G401.6 (cell line): ENCODE measurements around the gene CAPNS1.
"Not testable (repeated sequence)": the region's sequence is repeated elsewhere in the genome, so short reads cannot be mapped to it uniquely, and the experiment has no call there.

Source experiments
- FAIRE-seq: peaks from 2 replicates; lab custom pipeline; 2012; peaks lifted over from hg19 to GRCh38; lab: Jason Lieb, UNC

Gene CAPNS1

DNA sequence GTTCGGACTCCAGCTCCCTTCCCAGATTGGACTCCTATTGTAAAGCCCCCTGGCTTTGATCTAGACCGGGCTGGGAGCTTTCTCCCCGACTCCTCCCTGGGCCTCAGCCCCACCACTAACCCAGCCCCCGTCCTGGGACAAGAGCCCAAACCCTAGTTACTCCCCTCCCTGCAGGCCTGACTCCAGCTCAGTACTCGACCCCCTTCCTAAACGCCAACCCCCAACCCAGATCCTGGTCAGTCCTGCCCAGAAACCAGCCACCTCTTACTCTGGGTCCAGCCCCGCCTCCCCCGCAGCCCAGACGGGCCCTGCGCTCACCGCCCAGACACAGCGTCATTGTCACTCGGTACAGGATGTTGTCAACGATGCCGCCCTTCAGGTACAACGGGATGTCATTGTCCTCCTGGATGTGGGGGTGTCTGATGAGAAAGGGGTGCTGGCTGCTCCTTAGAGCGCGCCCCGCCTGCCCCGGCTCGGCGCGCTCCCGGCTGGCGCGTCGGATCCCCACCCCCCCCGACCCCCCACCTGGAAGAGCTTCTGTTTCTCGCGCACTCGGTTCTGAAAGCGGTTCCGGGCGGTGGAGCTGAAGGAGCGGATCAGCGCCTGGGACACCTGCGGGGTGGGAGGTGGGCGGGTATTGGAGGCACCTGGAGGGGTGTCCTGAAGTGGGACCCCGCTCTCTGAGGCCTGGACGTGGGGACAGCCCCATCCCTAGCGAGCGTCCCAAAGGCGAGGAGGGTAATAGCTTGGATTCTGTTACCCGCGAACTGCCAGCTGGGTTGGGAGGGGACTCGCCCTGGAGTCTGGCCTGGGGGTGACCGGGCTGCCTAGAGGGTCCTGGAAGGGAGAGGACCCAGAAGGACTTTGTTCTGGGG is 11.5 kb downstream of the CAPNS1 start:
- no peak for FAIRE-seq

DNA sequence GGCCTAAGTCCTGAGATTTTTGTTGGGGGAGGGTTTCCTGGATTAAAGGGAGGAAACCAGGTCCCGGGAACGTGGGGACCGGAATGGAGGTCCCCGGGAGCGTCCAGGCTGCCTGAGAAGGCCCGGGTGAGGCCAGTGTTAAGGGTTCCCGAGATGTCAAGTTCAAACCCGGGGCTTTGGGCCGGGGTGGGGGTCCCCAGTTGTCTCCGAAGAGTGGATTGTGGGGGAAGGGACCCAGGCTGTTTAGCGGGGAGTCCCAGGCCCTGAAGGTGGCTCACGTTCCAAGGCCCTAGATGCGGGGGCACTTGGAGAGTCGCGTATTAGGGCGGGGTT is 12.1 kb downstream of the CAPNS1 start:
- FAIRE-seq = no peak

DNA sequence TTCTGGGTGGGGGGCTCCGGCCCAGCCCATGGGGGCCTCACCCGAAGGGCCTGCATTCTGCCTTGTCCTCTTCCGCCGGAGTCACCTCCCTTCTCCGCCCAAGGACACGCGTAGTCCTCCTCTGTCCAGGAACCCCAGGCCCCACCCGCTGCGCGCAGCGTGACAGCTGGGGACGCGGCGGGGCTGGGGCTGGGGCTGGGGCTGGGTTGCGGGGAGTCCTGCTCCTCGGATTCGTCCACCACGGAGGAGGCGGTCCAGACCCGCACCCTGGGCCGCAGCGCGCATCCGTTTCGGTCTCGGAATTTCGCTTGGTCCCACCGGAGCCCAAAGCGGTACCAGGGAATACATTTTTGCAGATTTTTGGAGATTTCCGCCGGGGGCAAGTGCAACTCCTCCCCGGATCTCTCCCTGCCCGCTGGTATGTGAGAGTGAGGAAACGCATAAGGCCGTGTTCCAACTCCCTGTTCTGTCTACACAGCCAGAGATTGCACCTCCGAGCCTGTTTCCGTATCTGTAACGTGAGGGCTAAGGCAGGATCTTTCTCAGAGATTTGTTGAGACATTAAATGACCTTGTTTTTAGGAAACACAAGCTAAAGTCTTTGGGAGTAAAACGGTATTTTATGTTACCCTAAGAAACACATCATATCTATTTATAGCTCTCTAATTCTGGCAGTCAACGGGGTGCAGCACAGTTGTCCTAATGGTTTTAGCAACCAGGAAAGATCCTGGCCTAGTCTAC is 12.7 kb downstream of the CAPNS1 start, which contains the start of gene COX7A1:
TSS of gene COX7A1 (minus strand) at position 96 of the 740 bp plus-strand sequence. CDS start at position 56, 40 bp downstream.
- FAIRE-seq = no peak

DNA sequence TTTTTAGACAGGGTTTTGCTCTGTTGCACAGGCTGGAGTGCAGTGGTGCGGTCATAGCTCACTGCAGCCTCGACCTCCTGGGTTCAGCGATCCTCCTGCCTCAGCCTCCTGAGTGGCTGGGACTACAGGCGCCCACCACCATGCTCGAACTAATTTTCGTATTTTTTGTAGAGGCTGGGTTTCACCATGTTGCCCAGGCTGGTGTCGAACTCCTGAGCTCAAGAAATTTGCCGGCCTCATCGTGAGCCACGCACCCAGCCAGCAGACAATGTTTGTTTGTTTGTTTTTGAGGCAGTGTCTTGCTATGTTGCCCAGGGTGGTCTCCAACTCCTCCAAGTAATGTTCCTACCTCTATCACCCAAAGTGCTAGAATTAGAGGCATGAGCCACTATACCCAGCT is 13.3 kb downstream of the CAPNS1 start:
- no peak for FAIRE-seq

DNA sequence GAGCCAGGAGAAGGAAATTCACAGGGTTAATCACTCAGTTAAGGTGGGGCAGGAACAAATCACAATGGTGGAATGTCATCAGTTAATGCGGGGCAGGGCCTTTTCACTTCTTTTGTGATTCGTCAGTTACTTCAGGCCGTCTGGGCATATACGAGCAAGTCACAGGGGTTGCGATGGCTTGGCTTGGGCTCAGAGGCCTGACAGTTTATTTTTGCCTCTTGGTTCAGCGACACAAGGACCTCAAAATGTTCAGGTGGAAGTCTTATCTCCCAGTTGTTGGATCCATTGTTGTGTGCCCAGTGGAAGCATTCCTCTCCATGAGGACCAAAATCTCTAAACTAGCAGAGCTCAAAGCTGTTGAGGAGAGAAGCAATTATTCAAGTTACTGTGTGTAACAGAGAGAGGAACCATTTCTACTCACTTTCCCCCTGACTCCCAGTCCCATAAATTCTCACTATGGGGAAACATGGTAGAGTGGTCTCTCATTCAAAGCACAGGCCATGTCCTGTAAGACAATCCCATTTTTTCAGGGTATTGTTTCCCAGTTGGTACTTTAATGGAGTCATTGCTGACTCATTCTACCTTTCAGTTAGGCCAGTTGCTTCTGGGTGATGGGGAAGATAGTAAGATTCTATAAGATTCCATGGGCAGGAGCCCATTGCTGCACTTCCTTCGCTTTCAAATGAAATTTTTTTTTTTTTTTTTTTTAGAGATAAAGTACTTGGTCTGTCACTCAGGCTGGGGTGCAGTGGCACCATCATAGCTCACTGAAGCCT is 21.1 kb downstream of the CAPNS1 start:
- no peak for FAIRE-seq

DNA sequence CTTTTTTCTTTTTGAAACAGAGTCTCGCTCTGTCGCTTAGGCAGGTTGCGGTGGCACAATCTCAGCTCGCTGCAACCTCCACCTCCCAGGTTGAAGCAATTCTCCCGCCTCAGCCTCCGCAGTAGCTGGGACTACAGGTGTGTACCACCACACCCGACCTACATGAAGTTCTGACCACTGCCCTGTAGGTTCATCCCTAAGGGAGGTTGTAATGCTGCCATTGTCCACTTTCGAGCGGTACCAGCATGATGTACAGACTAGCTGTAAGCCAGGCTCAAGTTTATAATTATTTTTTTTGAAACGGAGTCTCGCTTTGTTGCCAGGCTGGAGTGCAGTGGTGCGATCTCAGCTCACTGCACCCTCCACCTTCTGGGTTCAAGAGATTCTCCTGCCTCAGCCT is 23.9 kb downstream of the CAPNS1 start:
- FAIRE-seq = no peak

DNA sequence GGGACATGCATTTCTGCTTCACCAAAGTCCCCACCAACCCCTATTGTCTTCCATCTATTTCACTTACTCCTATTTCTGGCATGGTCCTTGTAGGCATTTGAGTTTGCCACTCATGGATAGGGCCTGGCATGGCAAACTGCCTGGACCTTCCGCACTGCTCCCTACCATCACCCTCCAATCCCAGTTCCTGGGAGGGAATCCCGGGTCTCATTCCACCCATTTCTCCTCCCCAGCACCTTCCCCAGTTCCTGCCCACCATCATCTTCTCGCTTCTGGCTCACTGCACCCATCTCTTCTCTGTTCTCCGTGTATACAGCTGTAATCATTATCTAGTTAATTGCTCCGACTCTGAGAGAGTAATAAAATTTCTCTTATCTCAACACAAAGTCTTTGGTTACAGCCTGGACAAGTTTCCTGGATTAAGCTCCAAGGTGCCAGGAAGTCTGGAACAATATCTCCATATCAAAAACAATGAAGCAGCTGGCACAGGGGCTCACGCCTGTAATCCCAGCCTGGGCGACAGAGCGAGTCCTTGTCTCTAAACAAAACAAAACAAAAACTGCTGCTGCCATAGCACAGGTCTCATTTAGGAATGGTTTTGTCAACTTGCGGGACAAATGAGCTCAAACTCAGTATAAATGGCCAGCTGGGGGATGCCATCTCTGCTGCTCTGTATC is 29.4 kb downstream of the CAPNS1 start:
- no peak for FAIRE-seq

DNA sequence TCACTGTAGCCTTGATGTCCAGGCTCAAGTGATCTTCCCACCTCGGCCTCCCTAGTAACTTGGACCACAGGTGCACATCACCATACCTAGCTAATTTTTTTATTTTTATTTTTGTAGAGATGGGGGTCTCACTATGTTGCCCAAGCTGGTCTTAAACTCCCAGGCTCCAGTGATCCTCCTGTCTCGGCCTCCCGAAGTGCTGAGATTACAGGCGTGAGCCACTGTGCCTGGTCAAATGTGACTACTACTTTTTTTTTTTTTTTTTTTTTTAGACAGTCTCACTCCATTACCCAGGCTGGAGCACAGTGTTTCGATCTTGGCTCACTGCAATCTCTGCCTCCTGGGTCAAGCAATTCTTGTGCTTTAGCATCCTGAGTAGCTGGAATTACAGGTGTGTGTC is 33.0 kb downstream of the CAPNS1 start:
- no peak for FAIRE-seq

DNA sequence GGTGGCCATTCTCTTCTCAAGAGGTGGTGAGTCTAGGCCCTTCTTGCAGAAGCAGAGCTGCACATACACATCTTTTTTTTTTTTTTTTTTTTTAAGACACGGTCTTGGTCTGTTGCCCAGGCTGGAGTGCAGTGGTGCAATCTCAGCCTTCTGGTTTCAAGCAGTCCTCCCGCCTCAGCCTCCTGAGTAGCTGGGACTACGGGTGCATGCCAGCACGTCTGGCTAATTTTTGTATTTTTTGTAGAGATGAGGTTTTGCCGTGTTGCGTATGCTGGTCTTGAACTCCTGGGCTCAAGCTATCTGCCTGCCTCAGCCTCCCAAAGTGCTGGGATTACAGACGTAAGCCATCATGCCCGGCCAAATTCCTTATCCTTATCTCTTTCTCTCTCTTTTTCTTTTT is 34.0 kb downstream of the CAPNS1 start:
- not testable (repeated sequence) for FAIRE-seq

DNA sequence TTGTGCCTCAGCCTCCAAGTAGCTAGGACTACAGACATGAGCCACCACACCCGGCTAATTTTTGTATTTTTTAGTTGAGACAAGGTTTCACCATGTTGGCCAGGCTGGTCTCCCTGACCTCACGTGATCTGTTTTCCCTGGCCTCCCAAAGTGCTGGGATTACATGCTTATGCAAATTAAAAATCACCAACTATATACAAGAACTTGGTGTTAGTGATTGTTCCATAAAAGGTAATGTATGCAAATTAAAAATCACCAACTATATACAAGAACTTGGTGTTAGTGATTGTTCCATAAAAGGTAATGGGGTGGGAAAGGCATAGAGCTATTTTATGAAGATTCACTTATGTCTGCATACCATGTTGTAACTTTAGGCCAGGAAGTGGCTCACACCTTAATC is 39.2 kb downstream of the CAPNS1 start:
- FAIRE-seq = not testable (repeated sequence)

DNA sequence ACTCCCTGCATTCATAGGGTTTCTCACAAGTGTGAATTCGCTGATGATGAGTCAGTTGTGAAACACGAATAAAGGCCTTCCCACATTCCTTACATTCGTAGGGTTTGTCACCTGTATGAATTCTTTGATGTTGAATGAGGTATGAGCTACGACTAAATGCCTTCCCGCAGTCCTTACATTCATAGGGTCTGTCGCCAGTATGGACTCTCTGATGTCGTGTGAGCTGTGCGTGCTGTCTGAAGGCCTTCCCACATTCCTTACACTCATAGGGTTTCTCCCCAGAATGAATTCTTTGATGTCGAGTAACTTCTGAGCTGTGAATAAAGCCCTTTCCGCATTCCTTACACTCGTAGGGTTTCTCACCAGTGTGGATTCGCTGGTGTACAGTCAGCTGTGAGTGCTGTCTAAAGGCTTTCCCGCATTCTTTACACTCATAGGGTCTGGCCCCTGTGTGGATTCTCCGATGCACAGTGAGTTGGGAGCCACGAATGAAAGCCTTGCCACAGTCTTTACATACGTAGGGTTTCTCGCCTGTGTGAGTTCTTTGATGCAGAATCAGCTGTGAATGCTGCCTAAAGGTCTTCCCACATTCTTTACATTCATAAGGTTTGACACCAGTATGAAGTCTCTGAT is 42.9 kb downstream of the CAPNS1 start:
- FAIRE-seq = no peak

DNA sequence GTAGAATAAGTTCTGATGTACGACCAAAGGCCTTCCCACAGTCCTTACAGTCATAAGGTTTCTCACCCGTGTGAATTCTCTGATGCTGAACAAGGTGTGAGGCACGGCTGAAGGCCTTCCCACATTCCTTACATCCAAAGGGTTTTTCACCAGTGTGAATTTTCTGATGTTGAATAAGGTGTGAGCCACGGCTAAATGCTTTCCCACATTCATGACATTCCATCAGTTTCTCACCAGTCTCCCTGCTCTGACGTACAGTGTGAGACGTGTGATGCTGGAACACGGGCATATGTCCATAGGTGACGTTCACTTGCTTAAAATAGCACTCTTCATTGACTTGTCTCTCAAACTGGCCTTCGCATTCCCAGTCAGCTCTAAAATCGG is 43.4 kb downstream of the CAPNS1 start:
- FAIRE-seq = no peak

DNA sequence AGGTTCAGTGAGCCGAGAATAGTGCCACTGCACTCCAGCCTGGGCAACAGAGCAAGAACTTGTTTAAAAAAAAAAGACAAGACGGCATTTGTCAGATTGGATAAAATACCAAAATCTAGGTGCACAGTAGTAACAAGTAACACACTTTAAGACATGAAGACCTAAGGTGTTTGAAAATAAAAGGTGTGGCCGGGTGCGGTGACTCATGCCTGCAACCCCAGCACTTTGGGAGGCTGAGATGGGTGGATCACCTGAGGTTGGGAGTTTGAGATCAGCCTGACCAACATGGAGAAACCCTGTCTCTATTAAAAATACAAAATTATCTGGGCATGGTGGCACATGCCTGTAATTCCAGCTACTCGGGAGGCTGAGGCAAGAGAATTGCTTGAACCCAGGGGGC is 46.9 kb downstream of the CAPNS1 start:
- not testable (repeated sequence) for FAIRE-seq

DNA sequence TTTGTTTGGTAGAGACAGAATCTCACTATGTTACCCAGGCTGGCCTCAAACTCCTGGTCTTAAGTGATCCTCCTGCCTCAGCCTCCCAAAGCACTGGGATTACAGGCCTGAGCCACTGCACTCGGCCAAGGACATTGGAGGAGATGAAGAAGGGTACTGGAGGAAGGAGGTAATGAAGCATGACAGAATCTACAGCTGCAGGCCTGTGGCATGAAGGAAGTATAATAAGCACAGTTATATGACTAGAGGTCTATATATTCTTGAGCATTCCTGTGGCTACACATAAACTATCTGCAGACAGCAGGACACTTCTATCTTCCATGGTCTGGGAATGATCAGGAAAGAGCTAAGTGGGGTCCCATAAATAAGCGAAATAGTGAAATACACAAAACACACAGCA is 56.4 kb downstream of the CAPNS1 start:
- FAIRE-seq = no peak

DNA sequence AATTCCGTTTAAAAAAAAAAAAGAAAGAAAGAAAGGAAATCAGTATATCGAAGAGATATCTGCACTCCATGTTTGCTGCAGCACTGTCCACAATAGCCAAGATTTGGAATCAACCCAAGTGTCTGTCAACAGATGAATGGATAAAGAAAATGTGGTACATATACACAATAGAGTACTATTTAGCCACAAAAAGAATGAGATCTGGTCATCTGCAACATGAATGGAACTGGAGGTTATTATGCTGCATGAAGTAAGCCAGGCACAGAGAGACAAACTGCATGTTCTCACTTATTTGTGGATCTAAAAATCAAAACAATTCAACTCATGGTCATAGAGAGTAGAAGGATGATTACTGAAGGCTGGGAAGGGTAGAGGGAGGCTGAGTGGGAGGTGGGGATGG is 58.3 kb downstream of the CAPNS1 start:
- no peak for FAIRE-seq
